ENCODE measurements around the gene PDE4A.

- TF ChIP-seq BHLHE40 (IDR thresholded peaks at IDR 0.05; ENCODE audit: low read length), result no peak
- no peak for TF ChIP-seq ZFP1 (CRISPR knock-in tag; IDR thresholded peaks at IDR 0.05)
- no peak for TF ChIP-seq ARID4A (CRISPR knock-in tag; IDR thresholded peaks at IDR 0.05; ENCODE audit: borderline replicate concordance)
- no peak for TF ChIP-seq CTCF (CRISPR knock-in tag; IDR thresholded peaks at IDR 0.05)
- TF ChIP-seq MYNN (CRISPR knock-in tag; IDR thresholded peaks at IDR 0.05; ENCODE audit: low read depth), result no peak
Measured at GRCh38 chr19:10395003-10395402, 25.3 kb upstream of the PDE4A start.
